AG09319 (cell line): Measurements from ENCODE around the gene ATOX1.
"Not testable (repeated sequence)": the region's sequence is repeated elsewhere in the genome, so short reads cannot be mapped to it uniquely, and the experiment has no call there.

Source experiments
- DNase-seq: peaks from one replicate; pipeline ENCODE4 v3.0.0-alpha.2; 2010; ENCODE audit warnings: low read depth; ENCODE audit errors: extremely low read depth
- CTCF ChIP-seq: IDR thresholded peaks from 2 replicates; pipeline ENCODE4 v1.5.1; 2011; ENCODE audit warnings: low read depth, mild to moderate bottlenecking, inconsistent platforms, low read length, moderate library complexity

ATOX1 gene

DNA sequence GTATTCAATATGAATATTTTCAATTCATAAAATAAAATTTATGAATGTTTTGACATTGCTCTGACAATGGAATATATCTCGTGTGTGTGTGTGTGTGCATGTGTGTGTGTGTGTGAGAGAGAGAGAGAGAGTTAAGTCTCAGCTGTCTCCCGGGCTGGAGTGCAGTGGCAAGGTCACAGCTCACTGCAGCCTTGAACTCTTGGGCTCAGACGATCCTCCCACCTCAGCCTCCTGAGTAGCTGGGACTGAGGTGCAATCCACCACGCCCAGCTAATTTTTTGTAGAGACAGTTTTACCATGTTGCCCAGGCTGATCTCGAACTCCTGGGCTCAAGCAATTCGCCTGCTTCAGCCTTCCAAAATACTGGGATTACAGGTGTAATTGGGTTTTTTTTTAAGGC, 29.4 kb upstream of the ATOX1 start:
- DNase-seq, result no peak
- no peak for TF ChIP-seq CTCF

DNA sequence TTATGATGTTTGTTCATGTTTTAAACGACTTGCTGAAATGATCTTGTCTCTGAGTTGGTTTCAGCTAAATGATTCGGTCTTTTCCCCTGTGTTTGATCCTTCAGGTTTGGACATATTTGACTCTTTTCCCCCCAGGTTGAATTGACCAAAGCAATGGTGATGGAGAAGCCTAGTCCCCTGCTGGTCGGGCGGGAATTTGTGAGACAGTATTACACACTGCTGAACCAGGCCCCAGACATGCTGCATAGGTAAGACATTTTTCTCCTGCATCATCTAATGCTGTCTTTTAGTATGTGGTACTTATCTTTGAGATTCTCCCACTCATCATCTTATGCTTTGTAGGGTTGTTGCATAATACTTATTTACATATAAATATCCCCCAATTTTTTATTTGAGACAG, 28.0 kb upstream of the ATOX1 start:
- no peak for DNase-seq

GRCh38 chr5:151784141-151784540, 25.7 kb upstream of the ATOX1 start:
- DNase-seq, result no peak
- no peak for TF ChIP-seq CTCF

More for the DNA sequence above, 28.0 kb upstream of the ATOX1 start:
- TF ChIP-seq CTCF, result no peak

- DNase-seq, result not testable (repeated sequence)
Measured at GRCh38 chr5:151783664-151784063, 25.2 kb upstream of the ATOX1 start.

GRCh38 chr5:151781201-151781600, 22.8 kb upstream of the ATOX1 start:
- no peak for DNase-seq
- no peak for TF ChIP-seq CTCF

GRCh38 chr5:151780348-151780747, 21.9 kb upstream of the ATOX1 start:
- TF ChIP-seq CTCF, result no peak
- DNase-seq, result no peak

DNA sequence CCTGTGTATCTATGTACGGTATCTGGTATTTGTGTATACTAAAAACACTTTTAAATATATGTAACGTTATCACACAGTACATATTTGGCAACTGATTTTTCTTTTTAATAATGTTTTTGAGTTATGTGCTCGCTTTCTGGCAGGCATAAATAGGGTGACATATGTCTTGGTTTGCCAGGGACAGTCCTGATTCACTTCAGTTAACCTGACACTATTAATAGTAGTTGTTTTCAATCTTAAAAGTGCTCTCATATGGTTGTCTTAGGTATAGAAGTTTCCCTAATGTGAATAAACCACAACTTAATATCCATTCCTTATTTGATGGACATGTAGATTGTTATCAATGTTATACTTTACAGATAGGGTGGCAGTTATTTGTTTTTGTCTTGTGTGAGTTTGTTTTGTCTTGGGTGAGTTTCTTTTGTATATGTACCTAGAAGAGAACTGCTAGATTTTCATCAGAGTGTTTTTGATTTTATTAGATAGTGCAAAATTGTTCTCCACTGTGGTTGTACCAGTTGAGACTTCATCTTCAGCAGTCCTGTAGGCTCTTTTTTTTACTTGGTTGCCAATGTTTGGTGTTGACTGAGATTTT, 21.2 kb upstream of the ATOX1 start:
- DNase-seq, result no peak
- TF ChIP-seq CTCF, result no peak

- DNase-seq, result no peak
Measured at GRCh38 chr5:151775025-151775606, 16.7 kb upstream of the ATOX1 start.

More at GRCh38 chr5:151775025-151775606, 16.7 kb upstream of the ATOX1 start:
- TF ChIP-seq CTCF, result no peak
